ENCODE measurements around the gene CLDND2. TPM values are rescaled to one million over a fixed set of nuclear protein-coding genes. Genes with fewer than 3 reads are reported as not detected.
A peak's percentile ranks its signal among the peaks of the same experiment; 100 is the strongest.

CLDND2 gene
- total and polyA plus RNA-seq, 12 donors: 1.2 to 2.2 (median 1.6) TPM; not detected in 2

- H3K36me3 ChIP-seq: no peaks in the 10 kb centered on the region
- intact Hi-C loops (cut with DNase I): no loop called here
- no peak for ATAC-seq
- no peak for DNase-seq
- no peak for TF ChIP-seq CTCF (IDR thresholded peaks at IDR 0.05)
- 76 to 86% methylated on average over 2 of the region's 2 CpGs for WGBS, 2 donors
- H3K27me3 ChIP-seq: no peaks in the 10 kb centered on the region
- no peak overlapping the region for H3K4me3 ChIP-seq
- H3K9me3 ChIP-seq: peaks cover 0 to 8% (median 0%) of the 10 kb centered on the region in 11 donors
- H3K4me1 ChIP-seq: peaks cover 0 to 17% (median 0%) of the 10 kb centered on the region in 9 donors
- no peak overlapping the region for H3K27ac ChIP-seq
Observed at GRCh38 chr19:51377422-51377821, 8.6 kb upstream of the CLDND2 start.

- ATAC-seq (no peak), DNase-seq (no peak)
- no peaks in the 10 kb centered on the region for H3K36me3 ChIP-seq
- 70 to 75% methylated on average over 11 of the region's 11 CpGs for WGBS, 2 donors
- TF ChIP-seq CTCF (IDR thresholded peaks at IDR 0.05): no peak
- H3K9me3 ChIP-seq: no peaks in the 10 kb centered on the region
- H3K4me3 ChIP-seq: no peak overlapping the region
- peaks cover 0 to 25% (median 0%) of the 10 kb centered on the region in 9 donors for H3K4me1 ChIP-seq
- intact Hi-C loops (cut with DNase I): no loop called here
- no peak overlapping the region for H3K27ac ChIP-seq
- no peaks in the 10 kb centered on the region for H3K27me3 ChIP-seq
Observed at GRCh38 chr19:51375504-51376221, 6.9 kb upstream of the CLDND2 start.

- intact Hi-C loops (cut with DNase I): no loop called here
Observed at GRCh38 chr19:51372649-51373504, 4.1 kb upstream of the CLDND2 start, which contains the start of gene NKG7. Gene NKG7, minus strand, starts transcription at chr19:51372654. Its CDS starts 119 bp downstream, at chr19:51372535.

More at GRCh38 chr19:51372649-51373504, 4.1 kb upstream of the CLDND2 start, which contains the start of gene NKG7:
- no peak for TF ChIP-seq CTCF (IDR thresholded peaks at IDR 0.05)
- no peaks in the 10 kb centered on the region for H3K9me3 ChIP-seq
- no peak for ATAC-seq
- H3K4me1 ChIP-seq: peaks cover 0 to 35% (median 4%) of the 10 kb centered on the region in 9 donors
- peak within 1 kb of the TSS in 1 of 10 donors; percentile 87 for H3K27ac ChIP-seq
- peak within 1 kb of the TSS in 1 of 10 donors; percentile 46 for H3K4me3 ChIP-seq
- no peak for DNase-seq
- 47 to 53% methylated on average over 9 of the region's 9 CpGs for WGBS, 2 donors
- H3K36me3 ChIP-seq: no peaks in the 10 kb centered on the region
- H3K27me3 ChIP-seq: no peaks in the 10 kb centered on the region

All from heart right ventricle (tissue), 16 donors.